B cell (primary cell): ENCODE data around the gene GATA3. TPM values are rescaled to one million over a fixed set of nuclear protein-coding genes. Genes with fewer than 3 reads are reported as not detected.

Source experiments
- ATAC-seq: fragments of 200-7000 bp; cut with Tn5 transposase; one replicate; pipeline ENCODE4 v1.10.0; 2021; ENCODE audit warnings: low read depth, mild to moderate bottlenecking, moderate number of reproducible peaks, moderate library complexity
- CTCF ChIA-PET: fragments of 350-600 bp; sonication (Branson Sonifier 250); formaldehyde crosslinking; loops from one replicate; lab custom pipeline; 2021; ENCODE audit warnings: antibody characterized with exemption, inconsistent platforms; lab: Charles Lee
- POLR2A ChIA-PET: fragments of 350-600 bp; sonication (Branson Sonifier 250); formaldehyde crosslinking; loops from one replicate; lab custom pipeline; 2021; ENCODE audit warnings: antibody characterized with exemption; lab: Charles Lee
- DNase-seq: peaks from one replicate; pipeline ENCODE4 v3.0.0; 2013
- H2AFZ ChIP-seq: 2 replicates; pipeline ENCODE4 v1.6.1; 2012; ENCODE audit warnings: mild to moderate bottlenecking, low read depth, low read length; ENCODE audit not compliant: insufficient read depth, poor library complexity, severe bottlenecking
- H3K27ac ChIP-seq, 2 donors: 1 replicate in 1 of 2; 2 replicates in 1 of 2; pipeline ENCODE4 v1.5.1; 2012 to 2013; ENCODE audit warnings: low read length in 2 of 2, mild to moderate bottlenecking in 2 of 2, moderate library complexity in 1 of 2
- H3K27me3 ChIP-seq, 4 experiments: fragments of 200-600 bp in 1 of 4; sonication (generic) in 1 of 4; replicated peaks in 1 of 4; 1 replicate in 2 of 4; 2 replicates in 2 of 4; pipeline versions ENCODE4 v1.6.1 to v1.7.0; 2013 to 2016; ENCODE audit warnings: low read length in 3 of 4, mild to moderate bottlenecking in 2 of 4, mixed read lengths in 1 of 4, moderate library complexity in 1 of 4; ENCODE audit not compliant: insufficient read depth in 4 of 4, control insufficient read depth in 3 of 4; ENCODE audit errors: control extremely low read depth in 1 of 4
- H3K36me3 ChIP-seq, 2 experiments: replicated peaks in 1 of 2; 1 replicate in 1 of 2; 2 replicates in 1 of 2; pipeline versions ENCODE4 v1.6.1 to v1.7.1; 2013; ENCODE audit warnings: low read length in 1 of 2; ENCODE audit not compliant: insufficient read depth in 2 of 2, control insufficient read depth in 1 of 2; ENCODE audit errors: control extremely low read depth in 1 of 2, extremely low read depth in 1 of 2
- H3K4me1 ChIP-seq, 2 donors: fragments of 200-600 bp in 1 of 2; sonication (generic) in 1 of 2; 1 replicate in 1 of 2; 2 replicates in 1 of 2; pipeline versions ENCODE4 v1.5.1 to v1.6.1; 2013 to 2017; ENCODE audit warnings: low read length in 2 of 2; ENCODE audit not compliant: control insufficient read depth in 2 of 2, insufficient read depth in 2 of 2
- H3K4me2 ChIP-seq: replicated peaks from 2 replicates; pipeline ENCODE3; 2012; ENCODE audit warnings: mild to moderate bottlenecking, low read depth, low read length; ENCODE audit not compliant: poor library complexity, severe bottlenecking
- H3K4me3 ChIP-seq, 5 experiments: fragments of 200-600 bp in 1 of 5; sonication (generic) in 1 of 5; 1 replicate in 3 of 5; 2 replicates in 2 of 5; pipeline versions ENCODE4 v1.5.1 to v1.7.0; 2011 to 2016; ENCODE audit warnings: low read length in 4 of 5, mild to moderate bottlenecking in 4 of 5, low read depth in 2 of 5, control low read depth in 1 of 5, moderate library complexity in 1 of 5; ENCODE audit not compliant: insufficient read depth in 1 of 5; ENCODE audit errors: control extremely low read depth in 1 of 5, extremely low read depth in 1 of 5
- H3K79me2 ChIP-seq: fragments of 200-600 bp; sonication (generic); one replicate; pipeline ENCODE4 v1.6.0; 2016; ENCODE audit warnings: low read length; ENCODE audit not compliant: control insufficient read depth, insufficient read depth
- H3K9ac ChIP-seq: fragments of 200-600 bp; sonication (generic); 2 replicates; pipeline ENCODE4 v1.6.1; 2017; ENCODE audit warnings: mild to moderate bottlenecking, low read length, moderate library complexity
- H3K9me3 ChIP-seq, 3 donors: one replicate each; pipeline versions ENCODE4 v1.6.1 to v1.7.1; 2013; ENCODE audit warnings: low read length in 2 of 3; ENCODE audit not compliant: control insufficient read depth in 2 of 3, insufficient read depth in 1 of 3; ENCODE audit errors: control extremely low read depth in 1 of 3
- H4K20me1 ChIP-seq: 2 replicates; pipeline ENCODE4 v1.6.0; 2012; ENCODE audit warnings: mild to moderate bottlenecking, low read length; ENCODE audit not compliant: insufficient read depth, control insufficient read depth, poor library complexity, severe bottlenecking
- H3K27ac Mint-ChIP-seq: one replicate; pipeline ENCODE4 v1.8.0; 2021; ENCODE audit warnings: mixed read lengths
- H3K27me3 Mint-ChIP-seq: one replicate; pipeline ENCODE4 v1.8.0; 2021; ENCODE audit warnings: mixed read lengths
- H3K4me1 Mint-ChIP-seq: one replicate; pipeline ENCODE4 v1.8.0; 2021; ENCODE audit warnings: mixed read lengths
- H3K4me3 Mint-ChIP-seq: one replicate; pipeline ENCODE4 v1.8.0; 2021; ENCODE audit warnings: mixed read lengths
- H3K9me3 Mint-ChIP-seq: one replicate; pipeline ENCODE4 v1.8.0; 2022; ENCODE audit warnings: mixed read lengths; ENCODE audit not compliant: insufficient read depth
- EZH2 ChIP-seq: IDR thresholded peaks from 2 replicates; pipeline ENCODE4 v1.6.1; 2012; ENCODE audit warnings: borderline replicate concordance, low read depth, mild to moderate bottlenecking, moderate library complexity, low read length; ENCODE audit not compliant: insufficient read depth, poor library complexity, severe bottlenecking
- WGBS: methylation state at CpG from one replicate; pipeline ENCODE4 v1.1.5; 2013; ENCODE audit warnings: missing lambda C conversion rate; ENCODE audit not compliant: insufficient coverage; 5-methylcytosine and 5-hydroxymethylcytosine counted together
- intact Hi-C: fragments of 100-400 bp; cut with micrococcal nuclease; formaldehyde crosslinking; loops from one replicate; pipeline ENCODE4 v1.10.0; 2022
- polyA plus RNA-seq: library from polyadenylated mRNA; depleted of rRNA; stranded (reverse); fragments of >200 nt; gene quantifications from 2 replicates; pipeline ENCODE4 v1.2.3, GENCODE V29; 2012
- total RNA-seq, 2 donors: library from RNA; stranded (reverse); fragments of 120-200 nt in 1 of 2; gene quantifications; 1 replicate in 1 of 2; 2 replicates in 1 of 2; pipeline versions ENCODE4 v1.2.3 to v1.2.4, GENCODE V29; 2013 to 2022
- TF ChIP-seq, protein P1 (sequence below): fragments of 200-600 bp; IDR thresholded peaks from one replicate; pipeline ENCODE4 v1.8.0; 2022; ENCODE audit warnings: antibody characterized with exemption, mild to moderate bottlenecking

The GATA3 gene
- total and polyA plus RNA-seq, 2 donors (not counting 1 experiment from before 2014, with no cell fraction given) = 0.60 to 0.94 TPM

DNA sequence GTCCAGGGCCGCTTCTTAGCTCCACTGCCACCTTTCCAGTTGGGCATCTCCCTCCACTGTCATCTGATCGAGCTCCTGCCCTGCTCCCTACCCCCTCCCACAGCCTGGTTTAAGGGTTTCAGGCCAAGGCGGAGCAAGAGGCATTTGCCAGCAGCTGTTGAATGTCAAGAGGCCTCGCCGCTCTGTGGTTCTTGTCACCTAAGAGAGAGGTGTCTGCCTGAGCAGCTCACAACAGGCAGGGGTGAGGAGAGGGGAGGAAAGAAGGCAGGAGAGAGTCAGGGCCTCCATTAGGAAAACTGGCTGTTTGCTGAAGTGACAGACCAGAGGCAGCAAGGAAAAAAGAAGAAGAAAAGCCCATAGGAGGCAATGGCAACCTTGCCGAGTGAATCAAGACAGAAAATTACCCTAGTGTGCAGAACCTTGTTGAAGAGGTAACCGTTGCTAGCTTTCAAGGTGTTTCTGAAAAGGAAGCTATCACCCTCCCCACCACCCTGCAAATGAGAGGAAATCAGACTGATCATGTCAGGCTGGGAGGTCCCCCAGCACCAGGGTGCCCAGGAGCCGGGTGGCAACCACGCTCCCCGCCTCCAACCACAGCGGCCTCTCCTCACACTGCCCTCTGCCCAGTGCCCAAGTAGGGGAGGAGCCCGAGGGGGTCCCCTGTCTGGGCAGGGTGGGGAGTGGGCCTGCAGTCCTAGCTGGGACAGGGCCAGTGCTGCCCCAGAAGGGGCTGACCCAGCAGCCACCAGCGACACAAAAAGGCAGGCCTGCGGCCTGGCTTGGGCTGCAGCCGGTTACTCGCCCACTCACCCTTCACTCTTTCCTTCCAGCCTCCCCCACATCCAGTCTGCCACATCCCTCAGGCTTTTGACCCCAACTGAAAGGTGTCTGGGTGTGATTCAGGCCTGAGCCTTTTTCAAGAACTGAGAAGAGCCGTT, 7.1 kb downstream of the GATA3 start:
- H3K4me3 ChIP-seq = no peak overlapping the region
- DNase-seq (no peak), ATAC-seq (no peak)
- peaks cover 23 to 34% of the 10 kb centered on the region in 2 donors for H3K4me1 ChIP-seq
- 48% methylated on average over 10 of the region's 17 CpGs for WGBS
- Mint-ChIP-seq H3K27me3 (peaks cover 54% of the 10 kb centered on the region), H3K27ac (no peak overlapping the region), H3K4me1 (peaks cover 24% of the 10 kb centered on the region), H3K9me3 (no peaks in the 10 kb centered on the region), H3K4me3 (peak overlapping the region; percentile 61)
- H2AFZ ChIP-seq = peak overlapping the region; percentile 82
- H4K20me1 ChIP-seq = no peaks in the 10 kb centered on the region
- peaks cover 0 to 41% (median 26%) of the 10 kb centered on the region in 4 experiments for H3K27me3 ChIP-seq
- H3K79me2 ChIP-seq = no peaks in the 10 kb centered on the region
- POLR2A ChIA-PET = no interaction called here
- no peaks in the 10 kb centered on the region for H3K36me3 ChIP-seq
- intact Hi-C loops = no loop called here
- H3K9me3 ChIP-seq = peaks cover 0 to 3% (median 0%) of the 10 kb centered on the region in 3 donors
- H3K9ac ChIP-seq = no peak overlapping the region
- no peak for TF ChIP-seq EZH2
- H3K4me2 ChIP-seq = peak overlapping the region; percentile 77
- H3K27ac ChIP-seq = no peak overlapping the region
- CTCF ChIA-PET = no interaction called here

DNA sequence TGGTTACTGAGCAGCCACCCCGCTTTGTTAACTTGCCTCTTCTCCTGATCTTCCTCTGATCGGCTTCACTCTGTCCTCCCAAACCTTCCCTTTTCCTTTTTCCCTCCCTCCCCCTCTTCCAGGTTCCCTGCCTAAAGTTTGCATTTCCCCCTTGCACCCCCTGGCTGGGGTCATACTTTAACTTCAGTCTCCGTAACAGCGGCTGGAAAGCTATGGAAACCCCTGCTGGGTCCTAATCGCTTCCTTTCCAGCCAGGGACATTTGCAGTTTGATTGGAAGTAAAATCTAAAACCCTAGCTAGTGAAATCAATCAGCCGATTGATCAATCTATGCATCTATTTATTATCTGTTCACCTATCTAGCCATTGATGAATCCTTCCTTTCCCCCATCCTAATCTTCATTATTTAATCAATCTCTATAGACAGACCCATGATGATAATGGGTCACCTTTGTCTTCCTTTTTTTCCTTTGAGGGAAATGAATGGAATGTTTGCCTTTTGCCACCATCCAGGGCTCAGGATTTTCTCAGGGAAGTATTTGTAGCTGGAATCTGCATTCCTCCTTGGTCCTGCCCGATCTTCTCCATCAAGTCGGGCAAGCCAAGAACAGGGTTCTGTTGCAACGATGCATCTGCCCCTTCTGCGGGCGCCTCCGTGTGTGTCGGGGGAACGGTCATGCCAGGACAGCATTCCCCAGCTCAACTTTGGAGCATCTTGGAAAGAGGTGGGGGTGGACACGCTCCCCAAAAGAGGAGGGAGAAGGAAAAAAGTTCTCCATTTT, 8.8 kb downstream of the GATA3 start:
- no peak overlapping the region for H3K9ac ChIP-seq
- no peaks in the 10 kb centered on the region for H3K9me3 Mint-ChIP-seq
- ATAC-seq (no peak), DNase-seq (no peak)
- no peaks in the 10 kb centered on the region for H3K9me3 ChIP-seq
- H3K4me1 ChIP-seq = peaks cover 17 to 24% of the 10 kb centered on the region in 2 donors
- H4K20me1 ChIP-seq = no peaks in the 10 kb centered on the region
- H3K27ac Mint-ChIP-seq = no peak overlapping the region
- no peak overlapping the region for H3K4me3 Mint-ChIP-seq
- intact Hi-C loops = no loop called here
- 86% methylated on average over 11 of the region's 15 CpGs for WGBS
- H3K4me3 ChIP-seq = no peak overlapping the region
- no peaks in the 10 kb centered on the region for H3K36me3 ChIP-seq
- H3K27me3 ChIP-seq = peaks cover 0 to 25% (median 16%) of the 10 kb centered on the region in 4 experiments
- H3K79me2 ChIP-seq = no peaks in the 10 kb centered on the region
- H3K4me1 Mint-ChIP-seq = peaks cover 17% of the 10 kb centered on the region
- no peak overlapping the region for H2AFZ ChIP-seq
- TF ChIP-seq, protein P1, sequence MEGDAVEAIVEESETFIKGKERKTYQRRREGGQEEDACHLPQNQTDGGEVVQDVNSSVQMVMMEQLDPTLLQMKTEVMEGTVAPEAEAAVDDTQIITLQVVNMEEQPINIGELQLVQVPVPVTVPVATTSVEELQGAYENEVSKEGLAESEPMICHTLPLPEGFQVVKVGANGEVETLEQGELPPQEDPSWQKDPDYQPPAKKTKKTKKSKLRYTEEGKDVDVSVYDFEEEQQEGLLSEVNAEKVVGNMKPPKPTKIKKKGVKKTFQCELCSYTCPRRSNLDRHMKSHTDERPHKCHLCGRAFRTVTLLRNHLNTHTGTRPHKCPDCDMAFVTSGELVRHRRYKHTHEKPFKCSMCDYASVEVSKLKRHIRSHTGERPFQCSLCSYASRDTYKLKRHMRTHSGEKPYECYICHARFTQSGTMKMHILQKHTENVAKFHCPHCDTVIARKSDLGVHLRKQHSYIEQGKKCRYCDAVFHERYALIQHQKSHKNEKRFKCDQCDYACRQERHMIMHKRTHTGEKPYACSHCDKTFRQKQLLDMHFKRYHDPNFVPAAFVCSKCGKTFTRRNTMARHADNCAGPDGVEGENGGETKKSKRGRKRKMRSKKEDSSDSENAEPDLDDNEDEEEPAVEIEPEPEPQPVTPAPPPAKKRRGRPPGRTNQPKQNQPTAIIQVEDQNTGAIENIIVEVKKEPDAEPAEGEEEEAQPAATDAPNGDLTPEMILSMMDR = no peak
- no peak for TF ChIP-seq EZH2
- H3K27ac ChIP-seq = no peak overlapping the region
- ChIA-PET CTCF (no interaction called here), POLR2A (no interaction called here)
- no peak overlapping the region for H3K4me2 ChIP-seq
- peaks cover 49% of the 10 kb centered on the region for H3K27me3 Mint-ChIP-seq
